Immature natural killer cell (primary cell): ENCODE results near the gene NES. TPM values are rescaled to one million over a fixed set of nuclear protein-coding genes. Genes with fewer than 3 reads are reported as not detected.
A peak's percentile ranks its signal among the peaks of the same experiment; 100 is the strongest.

ENCODE experiments used
- DNase-seq, 3 donors: peaks; one replicate each; pipeline ENCODE4 v3.0.0; 2022; ENCODE audit warnings: mixed read lengths in 1 of 3
- H3K27ac Mint-ChIP-seq, 6 donors: one replicate each; pipeline ENCODE4 v1.8.0; 2020; ENCODE audit warnings: mixed read lengths in 6 of 6, mild to moderate bottlenecking in 5 of 6, inconsistent platforms in 4 of 6, moderate library complexity in 3 of 6
- H3K27me3 Mint-ChIP-seq, 3 donors: one replicate each; pipeline ENCODE4 v1.8.0; 2020 to 2021; ENCODE audit warnings: low read depth in 3 of 3, mild to moderate bottlenecking in 3 of 3, mixed read lengths in 3 of 3, moderate library complexity in 3 of 3, inconsistent platforms in 1 of 3
- H3K36me3 Mint-ChIP-seq, 3 donors: one replicate each; pipeline ENCODE4 v1.8.0; 2020; ENCODE audit warnings: mixed read lengths in 3 of 3, inconsistent platforms in 2 of 3, mild to moderate bottlenecking in 2 of 3
- H3K4me1 Mint-ChIP-seq, 2 donors: one replicate each; pipeline ENCODE4 v1.8.0; 2020; ENCODE audit warnings: inconsistent platforms in 2 of 2, mild to moderate bottlenecking in 2 of 2, mixed read lengths in 2 of 2, moderate library complexity in 1 of 2
- H3K4me3 Mint-ChIP-seq, 5 donors: one replicate each; pipeline ENCODE4 v1.8.0; 2020; ENCODE audit warnings: mild to moderate bottlenecking in 5 of 5, mixed read lengths in 5 of 5, inconsistent platforms in 3 of 5, moderate library complexity in 3 of 5
- H3K9me3 Mint-ChIP-seq, 6 donors: one replicate each; pipeline ENCODE4 v1.8.0; 2020; ENCODE audit warnings: mild to moderate bottlenecking in 6 of 6, mixed read lengths in 6 of 6, inconsistent platforms in 4 of 6, moderate library complexity in 3 of 6
- polyA plus RNA-seq, 3 donors: library from polyadenylated mRNA; unstranded; fragments of 300-500 nt; fragmentation: Illumina TruSeq; gene quantifications; one replicate each; pipeline ENCODE4 v1.2.3, GENCODE V29; 2021

Gene NES
- polyA plus RNA-seq, 3 donors from 2014 or later: not detected

DNA sequence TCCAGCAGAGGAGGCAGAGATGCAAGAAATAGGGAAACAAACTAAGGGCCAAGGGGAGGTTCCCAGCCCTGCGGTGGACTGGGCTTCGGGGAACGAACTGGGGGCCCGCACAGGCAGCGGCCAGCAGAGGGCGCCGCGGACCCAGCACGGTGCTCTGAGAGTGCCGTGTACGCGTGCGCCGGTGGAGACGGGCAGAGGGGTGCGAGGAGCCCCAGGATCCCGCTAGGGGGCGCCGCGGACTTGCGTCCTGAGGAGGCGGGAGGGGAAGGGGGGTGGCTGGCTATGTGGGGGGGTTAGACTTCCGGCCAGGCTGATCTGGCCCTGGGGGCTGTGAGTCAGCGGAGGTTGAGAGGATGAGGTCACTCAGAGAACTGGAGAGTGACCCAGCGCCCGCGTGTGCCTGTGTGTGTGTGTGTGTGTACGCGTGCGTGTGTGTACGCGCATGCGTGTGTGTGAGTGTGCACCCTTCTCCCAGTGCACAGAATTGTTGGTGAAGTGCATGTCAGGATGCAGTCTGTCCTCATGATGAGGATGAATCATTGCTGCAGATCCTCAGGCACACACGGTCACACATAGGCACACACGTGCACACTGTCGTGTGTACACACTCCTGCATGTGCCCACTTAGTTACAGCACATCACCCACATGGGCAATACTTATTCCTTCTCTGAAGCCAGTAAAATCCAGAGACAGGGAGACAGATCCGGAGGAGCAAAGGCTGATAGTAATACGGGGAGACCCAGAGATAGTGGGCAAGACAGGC is 17.0 kb downstream of the NES start:
- peak; percentile 94 to 95 (median 94) for DNase-seq
- H3K27me3 Mint-ChIP-seq: peaks cover 15 to 31% (median 17%) of the 10 kb centered on the region in 3 donors
- H3K36me3 Mint-ChIP-seq: no peaks in the 10 kb centered on the region
- no peaks in the 10 kb centered on the region for H3K9me3 Mint-ChIP-seq
- H3K27ac Mint-ChIP-seq: peak overlapping the region; percentile 82 to 94 (median 89)
- H3K4me3 Mint-ChIP-seq: peak overlapping the region; percentile 70 to 87 (median 80)
- H3K4me1 Mint-ChIP-seq: peaks cover 55 to 60% of the 10 kb centered on the region in 2 donors

DNA sequence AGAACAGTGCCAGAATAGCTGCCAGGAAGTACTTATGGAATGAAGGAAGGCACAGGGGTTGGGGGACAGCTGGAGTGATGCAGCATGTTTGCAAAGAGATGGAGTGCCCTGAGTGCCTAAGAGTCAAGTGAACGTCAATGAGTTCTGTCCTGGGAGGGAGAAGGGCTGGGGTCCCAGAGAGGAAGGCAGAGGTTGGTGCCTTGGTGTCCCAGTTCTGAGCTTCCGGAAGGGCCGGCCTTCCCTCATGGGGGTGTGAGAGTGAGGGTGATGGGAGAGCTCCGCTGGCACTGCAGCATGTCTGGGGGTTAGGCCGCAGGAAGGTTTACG is 17.6 kb downstream of the NES start:
- Mint-ChIP-seq H3K4me1 (peaks cover 55 to 60% of the 10 kb centered on the region in 2 donors), H3K27ac (peak overlapping the region; percentile 57 to 94 (median 84)), H3K9me3 (no peaks in the 10 kb centered on the region), H3K27me3 (peaks cover 14 to 33% (median 19%) of the 10 kb centered on the region in 3 donors), H3K36me3 (no peaks in the 10 kb centered on the region), H3K4me3 (peak overlapping the region; percentile 70 to 87 (median 80))
- no peak for DNase-seq

DNA sequence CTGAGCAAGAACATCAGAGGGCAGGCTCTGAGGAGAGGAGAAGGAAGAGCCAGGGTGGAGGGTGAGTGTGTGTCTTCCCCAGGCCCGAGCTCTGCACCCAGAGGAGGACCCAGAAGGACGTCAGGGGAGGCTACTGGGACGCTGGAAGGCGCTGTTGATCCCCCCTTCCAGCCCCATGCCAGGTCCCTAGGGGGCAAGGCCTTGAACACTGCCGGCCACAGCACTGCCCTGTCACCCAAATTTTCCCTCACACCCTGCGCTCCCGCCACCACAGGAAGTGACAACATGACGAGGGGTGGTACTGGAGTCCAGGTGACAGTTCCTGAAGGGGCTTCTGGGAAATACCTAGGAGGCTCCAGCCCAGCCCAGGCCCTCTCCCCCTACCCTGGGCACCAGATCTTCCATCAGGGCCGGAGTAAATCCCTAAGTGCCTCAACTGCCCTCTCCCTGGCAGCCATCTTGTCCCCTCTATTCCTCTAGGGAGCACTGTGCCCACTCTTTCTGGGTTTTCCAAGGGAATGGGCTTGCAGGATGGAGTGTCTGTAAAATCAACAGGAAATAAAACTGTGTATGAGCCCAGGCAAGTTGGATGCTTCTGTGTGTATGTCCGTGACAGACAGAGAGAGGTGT is 18.1 kb downstream of the NES start:
- H3K4me1 Mint-ChIP-seq: peaks cover 55 to 60% of the 10 kb centered on the region in 2 donors
- peak overlapping the region; percentile 61 to 94 (median 84) for H3K27ac Mint-ChIP-seq
- peak overlapping the region; percentile 70 to 87 (median 80) for H3K4me3 Mint-ChIP-seq

DNA sequence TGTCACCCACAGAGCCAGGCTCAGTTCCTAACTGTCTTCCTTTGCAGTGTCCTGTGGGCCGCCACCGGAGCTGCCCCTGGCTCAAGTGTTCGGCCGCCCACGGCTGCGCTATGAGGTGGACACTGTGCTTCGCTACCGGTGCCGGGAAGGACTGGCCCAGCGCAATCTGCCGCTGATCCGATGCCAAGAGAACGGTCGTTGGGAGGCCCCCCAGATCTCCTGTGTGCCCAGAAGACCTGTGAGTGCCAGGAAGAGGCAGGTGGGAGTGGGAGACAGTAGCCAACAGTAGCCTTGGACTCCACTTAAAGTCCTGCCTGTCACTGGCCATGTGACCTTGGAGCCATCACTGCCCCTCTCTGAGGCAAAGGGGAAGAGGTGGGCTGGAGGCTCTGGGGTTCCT is 18.7 kb downstream of the NES start:
- Mint-ChIP-seq H3K36me3 (no peaks in the 10 kb centered on the region), H3K27me3 (peaks cover 14 to 35% (median 19%) of the 10 kb centered on the region in 3 donors), H3K27ac (peak overlapping the region in 3 of 6 donors; percentile 19 to 82 (median 61)), H3K9me3 (no peaks in the 10 kb centered on the region), H3K4me3 (peak overlapping the region in 3 of 5 donors; percentile 18 to 85 (median 80)), H3K4me1 (peaks cover 55 to 60% of the 10 kb centered on the region in 2 donors)
- DNase-seq: no peak

More for the DNA sequence above, 18.1 kb downstream of the NES start:
- no peaks in the 10 kb centered on the region for H3K9me3 Mint-ChIP-seq
- peak in 1 of 3 donors; percentile 18 for DNase-seq
- peaks cover 14 to 35% (median 19%) of the 10 kb centered on the region in 3 donors for H3K27me3 Mint-ChIP-seq
- H3K36me3 Mint-ChIP-seq: no peaks in the 10 kb centered on the region

DNA sequence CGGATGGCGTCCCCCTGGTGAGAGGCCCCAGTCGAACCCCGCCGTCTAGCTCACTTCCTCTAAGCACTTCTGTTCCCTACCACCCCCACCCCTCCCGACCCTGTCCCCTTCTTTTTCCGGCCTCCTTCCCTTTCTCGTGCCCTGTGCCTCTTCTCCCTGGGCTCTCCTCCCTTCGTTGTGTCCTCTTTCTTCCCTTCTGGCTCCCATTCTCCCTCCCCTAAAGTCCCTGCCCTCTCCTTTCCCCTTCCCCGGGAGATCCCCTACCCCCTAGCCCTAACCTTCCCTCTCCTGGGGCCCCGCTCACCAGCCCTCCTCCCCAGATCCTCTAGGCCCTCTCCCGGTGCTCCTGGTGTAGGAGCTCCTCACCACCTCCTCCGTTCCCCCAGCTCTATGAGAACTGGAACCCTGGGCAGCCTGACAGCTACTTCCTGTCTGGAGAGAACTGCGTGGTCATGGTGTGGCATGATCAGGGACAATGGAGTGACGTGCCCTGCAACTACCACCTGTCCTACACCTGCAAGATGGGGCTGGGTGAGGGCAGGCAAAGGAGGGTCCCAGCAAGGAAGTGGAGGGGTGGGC is 19.4 kb downstream of the NES start:
- H3K4me3 Mint-ChIP-seq: peak overlapping the region; percentile 79 to 86 (median 82)
- H3K4me1 Mint-ChIP-seq: peaks cover 55 to 60% of the 10 kb centered on the region in 2 donors
- H3K27ac Mint-ChIP-seq: peak overlapping the region in 5 of 6 donors; percentile 53 to 84 (median 71)
- H3K9me3 Mint-ChIP-seq: no peaks in the 10 kb centered on the region
- H3K27me3 Mint-ChIP-seq: peaks cover 15 to 36% (median 24%) of the 10 kb centered on the region in 3 donors
- DNase-seq: no peak
- H3K36me3 Mint-ChIP-seq: peaks cover 0 to 2% (median 0%) of the 10 kb centered on the region in 3 donors

DNA sequence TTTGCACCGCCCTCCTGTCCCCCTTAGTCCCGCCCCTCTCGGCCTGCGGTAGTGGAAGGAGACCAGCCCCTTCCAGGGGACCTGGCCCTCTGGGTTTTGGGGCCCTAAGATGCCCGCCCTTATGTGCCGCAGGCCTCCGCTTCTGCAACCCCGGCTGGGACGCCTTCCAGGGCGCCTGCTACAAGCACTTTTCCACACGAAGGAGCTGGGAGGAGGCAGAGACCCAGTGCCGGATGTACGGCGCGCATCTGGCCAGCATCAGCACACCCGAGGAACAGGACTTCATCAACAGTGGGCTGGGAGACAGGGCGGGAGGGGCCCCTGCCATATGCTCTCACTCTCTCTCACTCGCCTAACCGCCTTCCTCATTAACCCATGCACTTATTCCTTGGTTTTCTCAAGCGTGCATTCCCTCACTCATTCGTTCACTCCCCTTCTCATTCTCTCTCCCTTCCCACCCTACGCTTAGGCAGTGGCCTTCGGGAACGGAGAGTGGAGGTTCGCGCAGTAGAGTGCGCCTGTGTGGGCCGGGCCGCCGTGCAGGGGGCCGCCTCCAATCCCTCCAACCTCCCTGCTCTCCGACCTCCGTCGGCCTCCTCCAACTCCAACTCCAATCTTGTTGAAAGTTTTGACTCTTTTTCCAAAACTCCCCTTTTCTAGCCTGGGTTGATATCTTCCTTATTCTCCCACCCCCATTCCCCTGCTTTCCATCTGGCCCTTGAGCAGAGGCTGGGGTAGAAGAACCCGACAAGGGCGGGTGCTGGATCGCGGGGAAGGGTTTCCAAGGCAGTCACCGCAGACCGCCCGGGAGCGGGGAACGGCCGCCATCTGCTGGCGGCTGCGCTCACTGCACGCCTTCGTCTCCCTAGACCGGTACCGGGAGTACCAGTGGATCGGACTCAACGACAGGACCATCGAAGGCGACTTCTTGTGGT is 20.1 kb downstream of the NES start:
- Mint-ChIP-seq H3K27ac (peak overlapping the region in 4 of 6 donors; percentile 53 to 84 (median 64)), H3K4me3 (peak overlapping the region; percentile 79 to 86 (median 82)), H3K9me3 (no peaks in the 10 kb centered on the region), H3K27me3 (peaks cover 15 to 37% (median 26%) of the 10 kb centered on the region in 3 donors), H3K4me1 (peaks cover 55 to 56% of the 10 kb centered on the region in 2 donors), H3K36me3 (peaks cover 0 to 5% (median 0%) of the 10 kb centered on the region in 3 donors)
- DNase-seq: peak; percentile 68 to 71 (median 69)

DNA sequence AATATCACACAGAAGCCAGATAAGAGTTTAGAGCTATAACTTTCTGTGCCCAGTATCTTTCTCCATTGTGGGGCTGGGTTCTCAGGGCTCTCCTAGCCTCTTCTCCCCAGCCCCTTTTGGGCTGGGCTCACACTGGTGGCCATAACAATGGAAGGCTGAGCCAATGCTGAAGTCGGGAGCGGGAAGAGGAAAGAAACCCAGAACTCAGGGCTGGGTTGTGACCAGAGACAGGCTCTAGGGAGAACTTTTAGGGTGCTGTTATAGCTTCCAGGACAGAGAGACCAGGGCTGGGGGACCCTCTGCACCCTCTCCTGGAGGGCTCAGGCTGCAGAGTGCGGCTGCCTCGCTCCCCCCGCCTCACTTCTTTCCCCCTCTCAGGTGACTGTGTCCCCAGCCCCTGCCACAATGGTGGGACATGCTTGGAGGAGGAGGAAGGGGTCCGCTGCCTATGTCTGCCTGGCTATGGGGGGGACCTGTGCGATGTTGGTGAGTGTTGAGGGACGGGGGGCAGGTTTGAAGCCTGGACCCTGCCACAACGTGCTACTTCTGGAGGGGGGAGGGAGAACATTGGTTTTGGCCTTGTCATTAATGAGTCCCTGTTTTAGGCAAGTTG is 21.2 kb downstream of the NES start:
- H3K36me3 Mint-ChIP-seq: peaks cover 0 to 5% (median 0%) of the 10 kb centered on the region in 3 donors
- H3K27ac Mint-ChIP-seq: no peak overlapping the region
- peak overlapping the region in 4 of 5 donors; percentile 36 to 86 (median 80) for H3K4me3 Mint-ChIP-seq
- no peaks in the 10 kb centered on the region for H3K9me3 Mint-ChIP-seq
- peaks cover 47 to 48% of the 10 kb centered on the region in 2 donors for H3K4me1 Mint-ChIP-seq
- DNase-seq: no peak
- peaks cover 15 to 35% (median 22%) of the 10 kb centered on the region in 3 donors for H3K27me3 Mint-ChIP-seq

DNA sequence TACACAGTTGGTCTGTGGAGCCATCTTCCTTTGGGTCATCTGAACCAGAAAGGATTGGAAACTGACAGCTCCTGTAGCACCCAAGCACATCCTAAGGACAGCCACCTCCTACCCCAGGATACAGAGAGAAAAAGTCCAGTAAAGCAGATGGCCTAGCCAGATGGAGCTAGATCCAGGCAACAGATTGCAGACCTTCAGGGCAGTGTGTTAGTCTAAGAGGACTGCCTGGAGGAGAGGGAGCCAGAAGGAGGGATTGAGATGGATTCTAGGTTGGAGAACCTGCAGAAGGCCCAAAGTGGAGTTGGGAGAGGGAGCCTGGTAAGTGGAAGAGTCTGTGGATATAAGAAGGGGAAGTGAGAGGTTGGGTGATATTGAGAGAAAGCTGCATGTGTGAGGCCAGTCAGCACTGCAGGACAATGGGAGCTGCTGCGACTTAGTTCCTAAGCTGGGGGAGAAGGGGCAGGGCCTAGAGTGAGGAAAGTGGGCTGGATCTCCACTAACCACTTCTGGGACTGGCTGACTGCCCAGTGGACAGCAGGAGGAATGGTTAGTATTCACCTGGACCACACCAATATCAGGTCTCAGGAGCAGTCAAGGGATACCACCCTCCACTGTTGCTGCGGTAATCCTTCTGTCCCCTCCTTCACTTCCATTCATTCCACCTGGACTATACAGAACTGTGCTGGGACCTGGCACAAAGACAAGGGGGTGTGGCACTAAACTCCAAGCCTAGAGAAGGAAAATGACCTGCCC is 21.9 kb downstream of the NES start:
- Mint-ChIP-seq H3K27ac (no peak overlapping the region), H3K9me3 (no peaks in the 10 kb centered on the region), H3K27me3 (peaks cover 15 to 34% (median 20%) of the 10 kb centered on the region in 3 donors), H3K4me3 (peak overlapping the region in 4 of 5 donors; percentile 0 to 47 (median 23)), H3K36me3 (peaks cover 0 to 5% (median 0%) of the 10 kb centered on the region in 3 donors), H3K4me1 (peaks cover 40 to 42% of the 10 kb centered on the region in 2 donors)
- no peak for DNase-seq

DNA sequence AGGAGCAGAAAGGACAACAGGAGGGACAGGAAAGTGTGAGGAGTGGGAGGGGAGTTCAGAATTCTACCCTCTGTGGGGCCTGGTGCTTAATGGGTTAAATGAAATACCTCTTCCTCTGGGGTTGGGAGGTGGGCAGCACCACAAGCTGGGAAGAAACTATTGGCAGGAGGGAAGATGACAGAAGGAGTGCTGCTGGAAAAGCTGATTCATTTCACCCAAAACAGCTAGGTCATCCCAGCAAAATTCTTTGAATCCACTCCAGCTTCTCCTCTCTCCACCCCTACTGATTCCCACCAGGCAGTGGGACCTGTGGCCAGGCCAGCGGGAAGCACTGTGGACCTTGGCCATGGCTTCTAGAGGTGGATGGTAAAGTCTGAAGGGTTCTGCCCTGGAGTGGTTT is 22.5 kb downstream of the NES start:
- H3K9me3 Mint-ChIP-seq: no peaks in the 10 kb centered on the region
- DNase-seq: no peak
- no peak overlapping the region for H3K4me3 Mint-ChIP-seq
- H3K27ac Mint-ChIP-seq: no peak overlapping the region
- peaks cover 15 to 29% (median 15%) of the 10 kb centered on the region in 3 donors for H3K27me3 Mint-ChIP-seq
- H3K4me1 Mint-ChIP-seq: peaks cover 34 to 35% of the 10 kb centered on the region in 2 donors
- H3K36me3 Mint-ChIP-seq: peaks cover 0 to 5% (median 0%) of the 10 kb centered on the region in 3 donors

DNA sequence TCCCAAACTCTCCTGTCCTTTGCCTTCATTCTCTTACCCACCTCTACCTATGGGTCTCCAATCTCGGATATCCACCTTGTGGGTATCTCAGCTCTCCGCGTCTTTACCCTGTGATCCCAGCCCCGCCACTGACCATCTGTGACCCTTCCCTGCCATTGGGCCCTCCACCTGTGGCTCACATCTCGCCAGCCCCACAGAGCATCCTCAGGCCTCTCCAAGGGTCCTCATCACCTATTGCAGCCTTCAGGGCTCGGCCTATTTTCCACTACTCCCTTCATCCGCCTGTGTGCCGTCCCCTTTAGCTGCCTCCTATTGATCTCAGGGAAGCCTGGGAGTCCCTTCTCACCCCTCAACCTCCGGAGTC is 24.2 kb downstream of the NES start:
- Mint-ChIP-seq H3K4me3 (no peak overlapping the region), H3K4me1 (peaks cover 16 to 18% of the 10 kb centered on the region in 2 donors), H3K27me3 (peaks cover 11 to 32% (median 19%) of the 10 kb centered on the region in 3 donors), H3K27ac (no peak overlapping the region), H3K36me3 (peaks cover 0 to 5% (median 0%) of the 10 kb centered on the region in 3 donors), H3K9me3 (no peaks in the 10 kb centered on the region)
- no peak for DNase-seq

DNA sequence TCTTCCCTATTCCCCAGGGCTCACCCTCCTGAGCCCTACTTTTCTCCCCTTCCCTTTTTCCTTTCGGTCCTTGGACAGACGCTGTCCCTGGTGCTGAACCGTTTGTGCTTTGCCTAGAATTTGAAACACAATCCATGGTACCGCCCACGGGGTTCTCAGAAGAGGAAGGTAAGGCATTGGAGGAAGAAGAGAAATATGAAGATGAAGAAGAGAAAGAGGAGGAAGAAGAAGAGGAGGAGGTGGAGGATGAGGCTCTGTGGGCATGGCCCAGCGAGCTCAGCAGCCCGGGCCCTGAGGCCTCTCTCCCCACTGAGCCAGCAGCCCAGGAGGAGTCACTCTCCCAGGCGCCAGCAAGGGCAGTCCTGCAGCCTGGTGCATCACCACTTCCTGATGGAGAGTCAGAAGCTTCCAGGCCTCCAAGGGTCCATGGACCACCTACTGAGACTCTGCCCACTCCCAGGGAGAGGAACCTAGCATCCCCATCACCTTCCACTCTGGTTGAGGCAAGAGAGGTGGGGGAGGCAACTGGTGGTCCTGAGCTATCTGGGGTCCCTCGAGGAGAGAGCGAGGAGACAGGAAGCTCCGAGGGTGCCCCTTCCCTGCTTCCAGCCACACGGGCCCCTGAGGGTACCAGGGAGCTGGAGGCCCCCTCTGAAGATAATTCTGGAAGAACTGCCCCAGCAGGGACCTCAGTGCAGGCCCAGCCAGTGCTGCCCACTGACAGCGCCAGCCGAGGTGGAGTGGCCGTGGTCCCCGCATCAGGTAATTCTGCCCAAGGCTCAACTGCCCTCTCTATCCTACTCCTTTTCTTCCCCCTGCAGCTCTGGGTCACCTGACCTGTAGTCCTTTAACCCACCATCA is 24.8 kb downstream of the NES start:
- H3K27ac Mint-ChIP-seq: no peak overlapping the region
- peaks cover 13 to 35% (median 19%) of the 10 kb centered on the region in 3 donors for H3K27me3 Mint-ChIP-seq
- H3K4me3 Mint-ChIP-seq: no peak overlapping the region
- H3K36me3 Mint-ChIP-seq: peaks cover 0 to 5% (median 0%) of the 10 kb centered on the region in 3 donors
- DNase-seq: no peak
- H3K4me1 Mint-ChIP-seq: peaks cover 11 to 12% of the 10 kb centered on the region in 2 donors
- H3K9me3 Mint-ChIP-seq: no peaks in the 10 kb centered on the region
